ENCODE data around the gene PAX2.

- TF ChIP-seq CTCF (conservative IDR thresholded peaks at IDR 0.05) = no peak
- no peak for TF ChIP-seq ZFX (IDR thresholded peaks at IDR 0.05)
Observed at GRCh38 chr10:100738055-100738827, 7.1 kb upstream of the PAX2 start.
